SKM-1 treated with dmso at 0.1 percent for 144 hours (cell line): ENCODE measurements around the gene ANO3.

Experiments used
- DNase-seq: peaks from one replicate; lab custom pipeline; 2025; ENCODE audit not compliant: unreplicated experiment; lab: John Stamatoyannopoulos, UW

ANO3 gene

GRCh38 chr11:26483108-26483507 lies 151.2 kb downstream of the ANO3 start:
- no peak for DNase-seq

GRCh38 chr11:26490546-26490945 lies 158.6 kb downstream of the ANO3 start:
- no peak for DNase-seq

GRCh38 chr11:26493616-26494015 lies 161.7 kb downstream of the ANO3 start:
- no peak for DNase-seq

GRCh38 chr11:26507229-26507628 lies 175.3 kb downstream of the ANO3 start:
- no peak for DNase-seq

- DNase-seq = no peak
Measured at GRCh38 chr11:26510164-26510563, 178.2 kb downstream of the ANO3 start.

- no peak for DNase-seq
Measured at GRCh38 chr11:26510756-26511155, 178.8 kb downstream of the ANO3 start.

GRCh38 chr11:26512196-26512595 lies 180.3 kb downstream of the ANO3 start:
- no peak for DNase-seq

GRCh38 chr11:26519469-26519868 lies 187.5 kb downstream of the ANO3 start:
- DNase-seq = no peak

GRCh38 chr11:26522912-26523610 lies 191.1 kb downstream of the ANO3 start:
- no peak for DNase-seq

- no peak for DNase-seq
Measured at GRCh38 chr11:26527685-26528084, 195.8 kb downstream of the ANO3 start.

- DNase-seq = no peak
Measured at GRCh38 chr11:26537341-26537740, 205.4 kb downstream of the ANO3 start.

- no peak for DNase-seq
Measured at GRCh38 chr11:26539517-26539916, 207.6 kb downstream of the ANO3 start.

- no peak for DNase-seq
Measured at GRCh38 chr11:26541870-26542269, 209.9 kb downstream of the ANO3 start.

GRCh38 chr11:26549176-26549575 lies 217.2 kb downstream of the ANO3 start:
- DNase-seq = no peak

- DNase-seq = no peak
Measured at GRCh38 chr11:26550022-26550421, 218.1 kb downstream of the ANO3 start.

- DNase-seq = peak; percentile 3
Measured at GRCh38 chr11:26551186-26551801, 219.4 kb downstream of the ANO3 start.

- DNase-seq = no peak
Measured at GRCh38 chr11:26553182-26553581, 221.3 kb downstream of the ANO3 start.

- DNase-seq = no peak
Measured at GRCh38 chr11:26554455-26554854, 222.5 kb downstream of the ANO3 start.

GRCh38 chr11:26556582-26556981 lies 224.7 kb downstream of the ANO3 start:
- no peak for DNase-seq

GRCh38 chr11:26557666-26558065 lies 225.7 kb downstream of the ANO3 start:
- no peak for DNase-seq

GRCh38 chr11:26558190-26558589 lies 226.3 kb downstream of the ANO3 start:
- no peak for DNase-seq

- no peak for DNase-seq
Measured at GRCh38 chr11:26569646-26570045, 237.7 kb downstream of the ANO3 start.
